HepG2 (cell line): ENCODE data around the gene RPL23. TPM values are rescaled to one million over a fixed set of nuclear protein-coding genes. Genes with fewer than 3 reads are reported as not detected.

Experiments
- CBX5 ChIP-seq: sonication (generic); formaldehyde crosslinking; IDR thresholded peaks from 2 replicates; pipeline ENCODE4 v1.4.0; 2020; ENCODE audit warnings: missing genetic modification reagents, borderline replicate concordance
- CTCF ChIP-seq: sonication (generic); formaldehyde crosslinking; IDR thresholded peaks from 2 replicates; pipeline ENCODE4 v1.5.0; 2020; ENCODE audit warnings: mild to moderate bottlenecking, missing genetic modification reagents, moderate library complexity
- HNRNPLL ChIP-seq: fragments of 200-400 bp; formaldehyde crosslinking; IDR thresholded peaks from 2 replicates; pipeline ENCODE4 v1.6.1; 2017; ENCODE audit warnings: mild to moderate bottlenecking, low read depth, low read length; ENCODE audit not compliant: poor library complexity, severe bottlenecking
- KDM1A ChIP-seq: IDR thresholded peaks from 2 replicates; pipeline ENCODE4 v1.6.1; 2016; ENCODE audit warnings: missing compliant biosample characterization
- KDM5B ChIP-seq: sonication (generic); formaldehyde crosslinking; IDR thresholded peaks from 2 replicates; pipeline ENCODE4 v1.4.0; 2020; ENCODE audit warnings: missing genetic modification reagents, mild to moderate bottlenecking, borderline replicate concordance
- TCF7 ChIP-seq: sonication (generic); IDR thresholded peaks from 2 replicates; pipeline ENCODE4 v1.6.1; 2016; ENCODE audit warnings: antibody characterized with exemption, low read depth
- TEAD2 ChIP-seq: sonication (generic); formaldehyde crosslinking; IDR thresholded peaks from 2 replicates; pipeline ENCODE4 v1.9.0; 2021; ENCODE audit warnings: missing genetic modification reagents
- YY1 ChIP-seq: IDR thresholded peaks from 2 replicates; pipeline ENCODE4 v1.6.1; 2011; ENCODE audit warnings: low read length, low read depth, moderate library complexity, mild to moderate bottlenecking; ENCODE audit not compliant: insufficient read depth, insufficient replicate concordance
- ZKSCAN8 ChIP-seq: IDR thresholded peaks from 2 replicates; pipeline ENCODE4 v1.6.1; 2016; ENCODE audit warnings: borderline replicate concordance, missing genetic modification reagents, missing compliant biosample characterization
- ZNF296 ChIP-seq: sonication (generic); formaldehyde crosslinking; conservative IDR thresholded peaks from 2 replicates; pipeline ENCODE4 v1.5.0; 2020; ENCODE audit warnings: mild to moderate bottlenecking, missing genetic modification reagents
- ZNF318 ChIP-seq: sonication (generic); formaldehyde crosslinking; IDR thresholded peaks from 2 replicates; pipeline ENCODE4 v1.4.0; 2020; ENCODE audit warnings: mild to moderate bottlenecking, missing genetic modification reagents
- ZNF362 ChIP-seq: sonication (generic); formaldehyde crosslinking; IDR thresholded peaks from 2 replicates; pipeline ENCODE4 v1.4.0; 2020; ENCODE audit warnings: missing genetic modification reagents, mild to moderate bottlenecking, borderline replicate concordance
- ZNF468 ChIP-seq: sonication (generic); formaldehyde crosslinking; IDR thresholded peaks from 2 replicates; pipeline ENCODE4 v1.8.0; 2022; ENCODE audit warnings: mild to moderate bottlenecking, moderate library complexity, missing genetic modification reagents
- ZNF510 ChIP-seq: sonication (generic); formaldehyde crosslinking; IDR thresholded peaks from 2 replicates; pipeline ENCODE4 v1.4.0; 2020; ENCODE audit warnings: low read depth, mild to moderate bottlenecking, missing genetic modification reagents
- ZNF563 ChIP-seq: sonication (generic); formaldehyde crosslinking; IDR thresholded peaks from 2 replicates; pipeline ENCODE4 v1.8.0; 2022; ENCODE audit warnings: mild to moderate bottlenecking, moderate library complexity, missing genetic modification reagents
- ZNF674 ChIP-seq: sonication (generic); formaldehyde crosslinking; IDR thresholded peaks from 2 replicates; pipeline ENCODE4 v1.5.0; 2020; ENCODE audit warnings: low read depth, mild to moderate bottlenecking, missing genetic modification reagents
- ZNF766 ChIP-seq: sonication (generic); formaldehyde crosslinking; IDR thresholded peaks from 2 replicates; pipeline ENCODE4 v1.5.0; 2020; ENCODE audit warnings: missing genetic modification reagents, borderline replicate concordance
- polyA plus RNA-seq, 8 experiments: library from polyadenylated mRNA; depleted of rRNA in 3 of 8; stranded (reverse) in 7 of 8; unstranded in 1 of 8; fragments of >200 nt; fragmentation: Illumina TruSeq in 4 of 8; extraction: Trizol in 4 of 8; gene quantifications; 2 replicates each; pipeline versions ENCODE4 v1.2.1 to v1.2.3, GENCODE V29; 2011 to 2016; ENCODE audit warnings: low read depth in 4 of 8, missing spikeins in 1 of 8, mixed read lengths in 1 of 8; ENCODE audit not compliant: insufficient read depth in 1 of 8
- total RNA-seq, 5 experiments: library from RNA; depleted of rRNA; stranded (reverse); fragments of >200 nt; fragmentation: Illumina TruSeq; extraction: Trizol; gene quantifications; 2 replicates each; pipeline ENCODE4 v1.2.3, GENCODE V29; 2016; ENCODE audit warnings: low read depth in 1 of 5

Gene RPL23
- total and polyA plus RNA-seq, 2 of the 13 experiments (the other 11 are each of a cell fraction or from before 2014, with no cell fraction given), result 2,790 to 4,860 TPM

GRCh38 chr17:38853292-38854219 is at the start of gene RPL23 (continued):
- TF ChIP-seq ZNF318 (CRISPR knock-in tag) (peak; percentile 98; the same call in 1 of the 2 replicates), YY1 (peak; percentile 84), CTCF (CRISPR knock-in tag) (no peak), CBX5 (CRISPR knock-in tag) (peak; percentile 72; the same call in 1 of the 2 replicates), ZNF674 (CRISPR knock-in tag) (0 out of 2 replicates have a peak, but pooled peaks have one; percentile 31), KDM5B (CRISPR knock-in tag) (peak; percentile 91; the same call in 1 of the 2 replicates), ZNF468 (0 out of 2 replicates have a peak, but pooled peaks have one; percentile 40), ZNF362 (peak; percentile 95), TEAD2 (CRISPR knock-in tag) (no peak; the same call in 1 of the 2 replicates), TCF7 (no peak; the same call in 1 of the 2 replicates), ZNF766 (CRISPR knock-in tag) (peak; percentile 70; the same call in 1 of the 2 replicates), KDM1A (CRISPR knock-in tag) (no peak), ZNF296 (CRISPR knock-in tag) (no peak), ZNF563 (peak; percentile 84; the same call in 1 of the 2 replicates), ZKSCAN8 (CRISPR knock-in tag) (peak; percentile 96), ZNF510 (peak; percentile 89), HNRNPLL (peak; percentile 65)
